K562 (cell line): Measurements from ENCODE around the gene CIAO2A.

Experiments used
- FOXP1 ChIP-seq: sonication (generic); formaldehyde crosslinking; IDR thresholded peaks from 2 replicates; pipeline ENCODE4 v1.8.0; 2022; ENCODE audit warnings: mild to moderate bottlenecking, missing genetic modification reagents
- THRAP3 ChIP-seq: fragments of 450-650 bp; IDR thresholded peaks from 2 replicates; pipeline ENCODE4 v1.6.1; 2016; ENCODE audit warnings: mild to moderate bottlenecking, inconsistent platforms, borderline replicate concordance
- ZNF146 ChIP-seq: IDR thresholded peaks from one replicate; pipeline ENCODE4 v1.6.1; 2018; ENCODE audit warnings: missing compliant biosample characterization; ENCODE audit not compliant: unreplicated experiment
- TF ChIP-seq, protein P1 (sequence below), 3 experiments: IDR thresholded peaks in 2 of 3; conservative IDR thresholded peaks in 1 of 3; 2 replicates each; pipeline ENCODE4 v1.5.1; 2011 to 2012; ENCODE audit warnings: low read length in 3 of 3, mild to moderate bottlenecking in 3 of 3, control low read depth in 2 of 3, improper control_type of control experiment in 1 of 3, inconsistent platforms in 1 of 3, low read depth in 1 of 3, mixed read lengths in 1 of 3, moderate library complexity in 1 of 3; ENCODE audit not compliant: insufficient read depth in 2 of 3

DNA sequence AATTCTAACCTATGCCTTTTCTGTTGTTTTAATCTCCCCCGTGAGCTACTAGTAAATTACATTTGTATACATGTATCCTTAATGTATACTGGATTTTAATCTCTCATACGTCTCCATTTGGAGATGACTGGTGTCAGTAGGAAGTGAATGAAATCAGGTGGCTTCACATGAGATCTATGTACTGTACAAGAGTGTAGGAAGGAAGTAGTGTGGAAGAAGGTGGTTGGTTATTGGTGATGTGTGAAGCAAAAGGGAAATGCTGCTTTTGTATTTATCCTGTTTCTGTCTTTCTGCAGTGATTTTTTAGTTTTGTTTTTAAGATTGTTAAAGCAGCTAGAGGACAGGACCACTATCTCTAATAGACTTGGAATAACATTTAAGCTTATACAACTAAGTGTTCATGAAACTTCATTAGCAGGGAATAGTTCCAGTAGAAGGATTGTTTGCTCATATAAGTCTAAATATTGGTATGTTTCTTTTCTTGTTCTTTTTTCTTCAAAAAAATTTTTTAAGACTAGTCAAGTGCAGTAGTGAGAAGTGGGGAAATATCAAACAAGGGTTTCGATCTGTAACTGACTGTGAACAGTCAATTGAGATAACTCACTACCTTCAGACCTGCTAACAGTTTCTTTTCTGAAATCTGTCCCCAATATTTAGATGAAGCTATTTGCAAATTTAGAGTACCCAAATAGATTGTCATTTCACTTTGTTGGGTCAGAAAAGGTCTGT, 17.5 kb upstream of the CIAO2A start:
- no peak for TF ChIP-seq ZNF146 (CRISPR knock-in tag)
- TF ChIP-seq, protein P1, sequence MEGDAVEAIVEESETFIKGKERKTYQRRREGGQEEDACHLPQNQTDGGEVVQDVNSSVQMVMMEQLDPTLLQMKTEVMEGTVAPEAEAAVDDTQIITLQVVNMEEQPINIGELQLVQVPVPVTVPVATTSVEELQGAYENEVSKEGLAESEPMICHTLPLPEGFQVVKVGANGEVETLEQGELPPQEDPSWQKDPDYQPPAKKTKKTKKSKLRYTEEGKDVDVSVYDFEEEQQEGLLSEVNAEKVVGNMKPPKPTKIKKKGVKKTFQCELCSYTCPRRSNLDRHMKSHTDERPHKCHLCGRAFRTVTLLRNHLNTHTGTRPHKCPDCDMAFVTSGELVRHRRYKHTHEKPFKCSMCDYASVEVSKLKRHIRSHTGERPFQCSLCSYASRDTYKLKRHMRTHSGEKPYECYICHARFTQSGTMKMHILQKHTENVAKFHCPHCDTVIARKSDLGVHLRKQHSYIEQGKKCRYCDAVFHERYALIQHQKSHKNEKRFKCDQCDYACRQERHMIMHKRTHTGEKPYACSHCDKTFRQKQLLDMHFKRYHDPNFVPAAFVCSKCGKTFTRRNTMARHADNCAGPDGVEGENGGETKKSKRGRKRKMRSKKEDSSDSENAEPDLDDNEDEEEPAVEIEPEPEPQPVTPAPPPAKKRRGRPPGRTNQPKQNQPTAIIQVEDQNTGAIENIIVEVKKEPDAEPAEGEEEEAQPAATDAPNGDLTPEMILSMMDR (IDR thresholded peaks at IDR 0.05 in 2 of 3, conservative IDR thresholded peaks at IDR 0.05 in 1 of 3; ENCODE audit: insufficient read depth in 2 of 3, low read depth in 1 of 3, low read length in 3 of 3): no peak
- no peak for TF ChIP-seq FOXP1 (CRISPR knock-in tag)
- no peak for TF ChIP-seq THRAP3
